Neural crest cell (in vitro differentiated cells): Measurements from ENCODE around the gene RHBDD2. TPM values are rescaled to one million over a fixed set of nuclear protein-coding genes. Genes with fewer than 3 reads are reported as not detected.
A peak's percentile ranks its signal among the peaks of the same experiment; 100 is the strongest.

ENCODE experiments used
- DNase-seq: peaks from one replicate; pipeline ENCODE4 v3.0.0; 2021; ENCODE audit warnings: low read depth, mixed read lengths, low spot score
- H3K27ac Mint-ChIP-seq: one replicate; pipeline ENCODE4 v1.8.0; 2021; ENCODE audit warnings: mild to moderate bottlenecking, mixed read lengths; ENCODE audit not compliant: unreplicated experiment
- H3K27me3 Mint-ChIP-seq: 2 replicates; pipeline ENCODE4 v1.8.0; 2021; ENCODE audit warnings: low read depth, mild to moderate bottlenecking, mixed read lengths
- H3K36me3 Mint-ChIP-seq: 2 replicates; pipeline ENCODE4 v1.8.0; 2021; ENCODE audit warnings: low read depth, mild to moderate bottlenecking, mixed read lengths
- H3K4me1 Mint-ChIP-seq: 2 replicates; pipeline ENCODE4 v1.8.0; 2021; ENCODE audit warnings: mixed read lengths
- H3K4me3 Mint-ChIP-seq: one replicate; pipeline ENCODE4 v1.8.0; 2021; ENCODE audit warnings: mild to moderate bottlenecking, mixed read lengths
- H3K9me3 Mint-ChIP-seq: 2 replicates; pipeline ENCODE4 v1.8.0; 2021; ENCODE audit warnings: mixed read lengths
- CTCF ChIP-seq: fragments of 200-600 bp; sonication (generic); conservative IDR thresholded peaks from 2 replicates; pipeline ENCODE4 v1.5.0; 2021; ENCODE audit warnings: antibody characterized with exemption, mild to moderate bottlenecking
- total RNA-seq: library from RNA; stranded (reverse); gene quantifications from 2 replicates; pipeline ENCODE4 v1.2.1, GENCODE V29; 2021

RHBDD2 gene
- total RNA-seq, 1 donor from 2014 or later = 80.5 TPM

- Mint-ChIP-seq H3K27me3 (no peaks in the 10 kb centered on the region), H3K4me1 (peaks cover 47% of the 10 kb centered on the region), H3K9me3 (no peaks in the 10 kb centered on the region), H3K4me3 (peak overlapping the region; percentile 89), H3K27ac (no peak overlapping the region), H3K36me3 (no peaks in the 10 kb centered on the region)
- TF ChIP-seq CTCF = no peak
- no peak for DNase-seq
Observed at GRCh38 chr7:75916685-75917634, 38.1 kb downstream of the RHBDD2 start.

GRCh38 chr7:75920431-75921161 lies 41.8 kb downstream of the RHBDD2 start:
- peaks cover 38% of the 10 kb centered on the region for H3K4me1 Mint-ChIP-seq
- no peaks in the 10 kb centered on the region for H3K9me3 Mint-ChIP-seq
- H3K27me3 Mint-ChIP-seq = no peaks in the 10 kb centered on the region
- no peak overlapping the region for H3K4me3 Mint-ChIP-seq
- no peaks in the 10 kb centered on the region for H3K36me3 Mint-ChIP-seq
- peak overlapping the region; percentile 12 for H3K27ac Mint-ChIP-seq
- TF ChIP-seq CTCF = no peak
- DNase-seq = no peak

DNA sequence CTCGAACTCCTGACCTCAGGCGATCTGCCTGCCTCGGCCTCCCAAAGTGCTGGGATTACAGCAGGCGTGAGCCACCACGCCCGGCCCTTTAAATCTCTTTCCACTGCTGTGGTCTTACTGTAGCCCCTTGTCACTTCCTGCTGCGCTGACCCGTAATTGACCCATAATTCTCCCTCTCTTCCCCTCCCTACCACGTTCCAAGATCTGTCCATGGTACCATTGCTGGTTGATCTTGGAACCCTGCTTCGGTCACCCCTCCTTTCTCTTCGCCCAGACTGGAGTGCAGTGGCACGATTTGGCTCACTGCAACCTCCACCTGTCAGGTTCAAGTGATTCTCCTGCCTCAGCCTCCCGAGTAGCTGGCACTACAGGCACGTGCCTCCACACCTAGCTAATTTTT lies 42.6 kb downstream of the RHBDD2 start:
- no peak for DNase-seq
- Mint-ChIP-seq H3K27me3 (no peaks in the 10 kb centered on the region), H3K4me1 (peaks cover 29% of the 10 kb centered on the region), H3K4me3 (no peak overlapping the region), H3K36me3 (no peaks in the 10 kb centered on the region), H3K27ac (no peak overlapping the region), H3K9me3 (no peaks in the 10 kb centered on the region)
- no peak for TF ChIP-seq CTCF

GRCh38 chr7:75922966-75923603 lies 44.3 kb downstream of the RHBDD2 start:
- no peak overlapping the region for H3K27ac Mint-ChIP-seq
- H3K36me3 Mint-ChIP-seq = no peaks in the 10 kb centered on the region
- no peaks in the 10 kb centered on the region for H3K27me3 Mint-ChIP-seq
- H3K4me1 Mint-ChIP-seq = peaks cover 26% of the 10 kb centered on the region
- H3K4me3 Mint-ChIP-seq = no peak overlapping the region
- TF ChIP-seq CTCF = no peak
- H3K9me3 Mint-ChIP-seq = no peaks in the 10 kb centered on the region
- DNase-seq = no peak

DNA sequence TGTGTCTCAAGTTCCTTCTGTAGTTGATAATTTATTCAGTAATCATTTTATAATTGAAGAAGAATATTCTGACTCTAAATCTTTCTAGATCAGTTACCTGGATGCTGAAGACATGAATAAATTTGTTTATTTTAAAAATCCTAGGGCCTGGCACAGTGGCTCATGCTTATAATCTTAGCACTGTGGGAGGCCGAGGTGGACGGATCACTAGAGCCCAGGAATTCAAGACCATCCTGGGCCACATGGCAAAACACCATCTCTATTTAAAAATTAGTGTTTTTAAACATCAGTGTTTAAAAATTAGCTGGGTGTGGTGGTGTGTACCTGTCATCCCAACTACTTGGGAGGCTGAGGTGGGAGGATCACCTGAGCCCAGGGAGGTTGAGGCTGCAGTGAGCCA lies 45.4 kb downstream of the RHBDD2 start:
- H3K27ac Mint-ChIP-seq = no peak overlapping the region
- H3K4me3 Mint-ChIP-seq = no peak overlapping the region
- H3K27me3 Mint-ChIP-seq = no peaks in the 10 kb centered on the region
- no peaks in the 10 kb centered on the region for H3K9me3 Mint-ChIP-seq
- peaks cover 16% of the 10 kb centered on the region for H3K4me1 Mint-ChIP-seq
- no peaks in the 10 kb centered on the region for H3K36me3 Mint-ChIP-seq
- no peak for DNase-seq
- no peak for TF ChIP-seq CTCF
